HCT116 (cell line): ENCODE data around the gene UGT1A6. TPM values are rescaled to one million over a fixed set of nuclear protein-coding genes. Genes with fewer than 3 reads are reported as not detected.

Experiments used
- ATAC-seq: fragments of 200-7000 bp; cut with Tn5 transposase; 2 replicates; pipeline ENCODE4 v1.9.1; 2020; ENCODE audit warnings: mild to moderate bottlenecking, moderate library complexity
- BruUV-seq: library from RNA; stranded (reverse); fragments of 400-500 nt; replicated peaks from 2 replicates; lab custom pipeline; 2021; lab: Mats Ljungman, UMichigan
- CTCF ChIA-PET: fragments of 300-600 bp; sonication (Branson Sonifier 250); formaldehyde crosslinking; loops from one replicate; lab custom pipeline; 2021; ENCODE audit warnings: antibody characterized with exemption; lab: Charles Lee
- POLR2A ChIA-PET: fragments of 300-600, 350-600 bp; sonication (Branson Sonifier 250); formaldehyde crosslinking; loops from one replicate; lab custom pipeline; 2021; ENCODE audit warnings: antibody characterized with exemption; lab: Charles Lee
- RAD21 ChIA-PET, 2 experiments: fragments of 300-600 bp; sonication (Branson Sonifier 250); formaldehyde crosslinking; loops; one replicate each; lab custom pipeline; 2023; ENCODE audit warnings: low total read pairs in 2 of 2; ENCODE audit not compliant: uncharacterized antibody in 2 of 2, unreplicated experiment in 2 of 2, low non-redundant PET in 1 of 2; lab: Charles Lee
- DNase-seq: peaks from one replicate; pipeline ENCODE4 v3.0.0-alpha.2; 2010; ENCODE audit warnings: low read depth, low spot score
- H2AFZ ChIP-seq: fragments of 200-600 bp; shearing (Covaris generic), sonication (generic); 2 replicates; pipeline ENCODE4 v1.6.1; 2017; ENCODE audit warnings: low read depth, mixed run types, mixed read lengths, antibody characterized with exemption, low read length; ENCODE audit not compliant: poor library complexity, severe bottlenecking
- H3K27ac ChIP-seq: 2 replicates; pipeline ENCODE4 v1.5.1; 2012; ENCODE audit warnings: low read depth, low read length
- H3K27me3 ChIP-seq: fragments of 200-600 bp; sonication (generic); 2 replicates; pipeline ENCODE4 v1.6.1; 2016; ENCODE audit warnings: mixed run types, low read length, mixed read lengths; ENCODE audit not compliant: insufficient read depth
- H3K36me3 ChIP-seq, 2 experiments: fragments of 200-500 bp in 1 of 2; fragments of 200-600 bp in 1 of 2; sonication (Bioruptor generic) in 1 of 2; sonication (generic) in 1 of 2; 2 replicates each; pipeline versions ENCODE4 v1.5.1 to v1.6.1; 2014 to 2016; ENCODE audit warnings: low read length in 2 of 2, inconsistent platforms in 1 of 2, mixed read lengths in 1 of 2, mixed run types in 1 of 2; ENCODE audit not compliant: insufficient read depth in 2 of 2, control insufficient read depth in 1 of 2
- H3K4me1 ChIP-seq, 2 experiments: fragments of 200-600 bp in 1 of 2; sonication (generic) in 1 of 2; 2 replicates each; pipeline versions ENCODE4 v1.5.1 to v1.6.1; 2012 to 2017; ENCODE audit warnings: low read length in 2 of 2, inconsistent platforms in 1 of 2, mild to moderate bottlenecking in 1 of 2, mixed read lengths in 1 of 2, mixed run types in 1 of 2, moderate library complexity in 1 of 2; ENCODE audit not compliant: insufficient read depth in 2 of 2, control insufficient read depth in 1 of 2
- H3K4me2 ChIP-seq: fragments of 200-600 bp; sonication (generic); 2 replicates; pipeline ENCODE4 v1.6.1; 2017; ENCODE audit warnings: mixed run types, low read length, mixed read lengths
- H3K4me3 ChIP-seq, 2 experiments: fragments of 200-600 bp in 1 of 2; sonication (generic) in 1 of 2; replicated peaks in 1 of 2; 2 replicates each; pipeline ENCODE4 v1.5.1; 2011 to 2016; ENCODE audit warnings: low read length in 2 of 2, control low read depth in 1 of 2, low read depth in 1 of 2, mild to moderate bottlenecking in 1 of 2, mixed read lengths in 1 of 2, mixed run types in 1 of 2
- H3K79me2 ChIP-seq: fragments of 200-600 bp; sonication (generic); 2 replicates; pipeline ENCODE4 v1.6.1; 2017; ENCODE audit warnings: mild to moderate bottlenecking, mixed run types, low read length, moderate library complexity, mixed read lengths; ENCODE audit not compliant: insufficient read depth
- H3K9ac ChIP-seq: fragments of 200-600 bp; sonication (generic); 2 replicates; pipeline ENCODE4 v1.6.1; 2016; ENCODE audit warnings: low read length, mixed read lengths
- H3K9me2 ChIP-seq: fragments of 200-600 bp; sonication (generic), shearing (Covaris generic); 2 replicates; pipeline ENCODE4 v1.6.1; 2017; ENCODE audit warnings: mixed run types, mild to moderate bottlenecking, moderate library complexity; ENCODE audit not compliant: insufficient read depth
- H3K9me3 ChIP-seq, 2 experiments: fragments of 200-500 bp in 1 of 2; fragments of 200-600 bp in 1 of 2; sonication (Bioruptor generic) in 1 of 2; sonication (generic) in 1 of 2; 2 replicates each; pipeline ENCODE4 v1.6.1; 2014 to 2017; ENCODE audit warnings: low read length in 2 of 2, mixed read lengths in 2 of 2, inconsistent platforms in 1 of 2, low read depth in 1 of 2, mild to moderate bottlenecking in 1 of 2, mixed run types in 1 of 2, moderate library complexity in 1 of 2; ENCODE audit not compliant: control insufficient read depth in 1 of 2, insufficient read depth in 1 of 2
- H4K20me1 ChIP-seq: fragments of 200-600 bp; sonication (generic), shearing (Covaris generic); 2 replicates; pipeline ENCODE4 v1.6.1; 2017; ENCODE audit warnings: mixed run types, mild to moderate bottlenecking, moderate library complexity; ENCODE audit not compliant: insufficient read depth
- JUND ChIP-seq: IDR thresholded peaks from 2 replicates; pipeline ENCODE4 v1.6.1; 2012
- MAX ChIP-seq: IDR thresholded peaks from 2 replicates; pipeline ENCODE4 v1.6.1; 2012
- POLR2AphosphoS5 ChIP-seq: IDR thresholded peaks from 2 replicates; pipeline ENCODE4 v1.6.1; 2011; ENCODE audit warnings: mild to moderate bottlenecking, low read depth, low read length, moderate library complexity
- REST ChIP-seq: IDR thresholded peaks from 2 replicates; pipeline ENCODE4 v1.6.1; 2012; ENCODE audit warnings: low read depth
- SIN3A ChIP-seq: IDR thresholded peaks from 2 replicates; pipeline ENCODE4 v1.6.1; 2012; ENCODE audit warnings: low read depth
- TCF7L2 ChIP-seq: IDR thresholded peaks from 2 replicates; pipeline ENCODE4 v1.7.0; 2011; ENCODE audit warnings: borderline replicate concordance, inconsistent platforms; ENCODE audit not compliant: insufficient read depth, insufficient read length; ENCODE audit errors: extremely low read depth
- YY1 ChIP-seq: IDR thresholded peaks from 2 replicates; pipeline ENCODE4 v1.6.1; 2011; ENCODE audit warnings: low read length, low read depth, moderate library complexity, mild to moderate bottlenecking; ENCODE audit not compliant: insufficient replicate concordance; ENCODE audit errors: extremely low read depth
- intact Hi-C: fragments of 100-400 bp; cut with micrococcal nuclease; formaldehyde crosslinking; loops from 2 replicates; pipeline ENCODE4 v1.10.0; 2022
- total RNA-seq: library from RNA; stranded (reverse); gene quantifications from one replicate; pipeline ENCODE4 v1.2.1, GENCODE V29; 2021; ENCODE audit not compliant: unreplicated experiment
- TF ChIP-seq, protein P1 (sequence below): IDR thresholded peaks from 2 replicates; pipeline ENCODE4 v1.6.1; 2012

Gene UGT1A6
- total RNA-seq, 1 experiment from 2014 or later = not detected

GRCh38 chr2:233686928-233687327 lies 5.8 kb upstream of the UGT1A6 start:
- H3K9ac ChIP-seq = no peak overlapping the region
- H3K4me1 ChIP-seq = no peaks in the 10 kb centered on the region
- no peaks in the 10 kb centered on the region for H3K79me2 ChIP-seq
- H2AFZ ChIP-seq = no peak overlapping the region
- H3K9me3 ChIP-seq = no peaks in the 10 kb centered on the region
- H3K4me3 ChIP-seq = no peak overlapping the region
- H3K9me2 ChIP-seq = no peaks in the 10 kb centered on the region
- intact Hi-C loops = no loop called here
- TF ChIP-seq MAX (no peak), JUND (no peak), POLR2AphosphoS5 (no peak), REST (no peak), TCF7L2 (no peak), YY1 (no peak), SIN3A (no peak)
- TF ChIP-seq, protein P1, sequence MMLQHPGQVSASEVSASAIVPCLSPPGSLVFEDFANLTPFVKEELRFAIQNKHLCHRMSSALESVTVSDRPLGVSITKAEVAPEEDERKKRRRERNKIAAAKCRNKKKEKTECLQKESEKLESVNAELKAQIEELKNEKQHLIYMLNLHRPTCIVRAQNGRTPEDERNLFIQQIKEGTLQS = no peak
- RAD21 ChIA-PET = no interaction called here
- ATAC-seq (no peak), DNase-seq (no peak)
- H3K27me3 ChIP-seq = no peaks in the 10 kb centered on the region
- no TSS peak for BruUV-seq
- H3K27ac ChIP-seq = no peak overlapping the region
- CTCF ChIA-PET = no interaction called here
- H3K4me2 ChIP-seq = no peak overlapping the region
- POLR2A ChIA-PET = no interaction called here
- H3K36me3 ChIP-seq = no peaks in the 10 kb centered on the region
- H4K20me1 ChIP-seq = no peaks in the 10 kb centered on the region
